Gastrocnemius medialis (tissue), 4 donors: Measurements from ENCODE around the gene ARHGAP32. TPM values are rescaled to one million over a fixed set of nuclear protein-coding genes. Genes with fewer than 3 reads are reported as not detected.

Source experiments
- ATAC-seq, 2 donors: fragments of 150-250 bp; one replicate each; pipeline ENCODE4 v1.9.1; 2016
- DNase-seq, 2 donors: peaks; one replicate each; pipeline ENCODE4 v3.0.0-alpha.2; 2019
- H3K27ac ChIP-seq, 4 donors: fragments of 200-600 bp; sonication (generic); 1 replicate in 1 of 4; 2 replicates in 3 of 4; pipeline ENCODE4 v1.5.1; 2016 to 2018; ENCODE audit warnings: mild to moderate bottlenecking in 2 of 4, moderate library complexity in 1 of 4
- H3K27me3 ChIP-seq, 3 donors: fragments of 200-600 bp; sonication (generic) in 2 of 3; 1 replicate in 1 of 3; 2 replicates in 2 of 3; pipeline versions ENCODE4 v1.5.1 to v1.6.0; 2016 to 2019; ENCODE audit warnings: mild to moderate bottlenecking in 1 of 3, moderate library complexity in 1 of 3
- H3K36me3 ChIP-seq, 2 donors: fragments of 200-600 bp; sonication (generic) in 1 of 2; one replicate each; pipeline ENCODE4 v1.5.1; 2017 to 2018
- H3K4me1 ChIP-seq, 2 donors: fragments of 200-600 bp; sonication (generic) in 1 of 2; one replicate each; pipeline ENCODE4 v1.5.1; 2016 to 2017; ENCODE audit warnings: mild to moderate bottlenecking in 2 of 2
- H3K4me3 ChIP-seq, 4 donors: fragments of 200-600 bp; sonication (generic) in 3 of 4; 1 replicate in 1 of 4; 2 replicates in 3 of 4; pipeline ENCODE4 v1.5.1; 2016 to 2019; ENCODE audit warnings: mild to moderate bottlenecking in 2 of 4
- H3K9me3 ChIP-seq, 3 donors: fragments of 200-600 bp; sonication (generic) in 2 of 3; 1 replicate in 1 of 3; 2 replicates in 2 of 3; pipeline ENCODE4 v1.5.1; 2016 to 2019
- CTCF ChIP-seq, 5 experiments: fragments of 450-650 bp in 3 of 5; fragments of 200-600 bp in 2 of 5; sonication (generic) in 2 of 5; IDR thresholded peaks in 4 of 5; conservative IDR thresholded peaks in 1 of 5; 1 replicate in 4 of 5; 2 replicates in 1 of 5; pipeline ENCODE4 v1.5.1; 2016 to 2019; ENCODE audit warnings: antibody characterized with exemption in 5 of 5, mild to moderate bottlenecking in 3 of 5, moderate library complexity in 3 of 5
- POLR2A ChIP-seq, 2 donors: fragments of 450-650 bp; IDR thresholded peaks; one replicate each; pipeline ENCODE4 v1.6.1; 2017; ENCODE audit warnings: antibody characterized with exemption in 2 of 2, mild to moderate bottlenecking in 2 of 2, moderate library complexity in 2 of 2
- in situ Hi-C, 4 donors: fragments of 200-750 bp; cut with MboI; loops; one replicate each; pipeline versions ENCODE4 v1.15.0 to v1.8.0; 2017; ENCODE audit warnings: low sequenced_read_pairs in 4 of 4
- intact Hi-C: fragments of 100-400 bp; cut with DNase I; formaldehyde crosslinking; loops from one replicate; pipeline ENCODE4 v1.15.1; 2023; ENCODE audit warnings: low total_unique reads
- total RNA-seq, 4 donors: library from RNA; depleted of rRNA; stranded (reverse); fragments of >200 nt; gene quantifications; one replicate each; pipeline versions ENCODE4 v1.1.0 to v1.2.3, GENCODE V29; 2016

ARHGAP32 gene
- total RNA-seq, 4 donors from 2014 or later, result 5.6 to 17.0 (median 7.8) TPM

GRCh38 chr11:128938156-128938885 is 253.8 kb downstream of the ARHGAP32 start:
- Histone ChIP-seq H3K9me3 (no peaks in the 10 kb centered on the region), H3K36me3 (no peaks in the 10 kb centered on the region), H3K4me1 (no peaks in the 10 kb centered on the region), H3K4me3 (no peak overlapping the region), H3K27ac (no peak overlapping the region), H3K27me3 (peaks cover 0 to 11% (median 5%) of the 10 kb centered on the region in 3 donors)
- ATAC-seq (no peak), DNase-seq (no peak)
- intact Hi-C loops, result no loop called here
- in situ Hi-C loops, result no loop called here
- TF ChIP-seq CTCF (IDR thresholded peaks at IDR 0.05 in 4 of 5, conservative IDR thresholded peaks at IDR 0.05 in 1 of 5), result no peak
- TF ChIP-seq POLR2A (IDR thresholded peaks at IDR 0.05), result no peak

- Histone ChIP-seq H3K4me3 (no peak overlapping the region), H3K4me1 (no peaks in the 10 kb centered on the region), H3K36me3 (no peaks in the 10 kb centered on the region), H3K9me3 (no peaks in the 10 kb centered on the region), H3K27ac (no peak overlapping the region), H3K27me3 (peaks cover 0 to 11% (median 5%) of the 10 kb centered on the region in 3 donors)
- ATAC-seq (no peak), DNase-seq (no peak)
- intact Hi-C loops (no loop called here), in situ Hi-C loops (no loop called here)
- TF ChIP-seq CTCF (IDR thresholded peaks at IDR 0.05 in 4 of 5, conservative IDR thresholded peaks at IDR 0.05 in 1 of 5) (no peak), POLR2A (IDR thresholded peaks at IDR 0.05) (no peak)
These were observed 254.6 kb downstream of the ARHGAP32 start for GRCh38 chr11:128937480-128937879.

GRCh38 chr11:128936606-128937251 is 255.4 kb downstream of the ARHGAP32 start:
- Histone ChIP-seq H3K4me1 (no peaks in the 10 kb centered on the region), H3K27ac (no peak overlapping the region), H3K9me3 (no peaks in the 10 kb centered on the region), H3K36me3 (no peaks in the 10 kb centered on the region), H3K4me3 (no peak overlapping the region), H3K27me3 (peaks cover 0 to 10% (median 5%) of the 10 kb centered on the region in 3 donors)
- in situ Hi-C loops, result no loop called here
- intact Hi-C loops, result no loop called here
- no peak for ATAC-seq
- DNase-seq, result no peak
- TF ChIP-seq CTCF (IDR thresholded peaks at IDR 0.05 in 4 of 5, conservative IDR thresholded peaks at IDR 0.05 in 1 of 5) (no peak), POLR2A (IDR thresholded peaks at IDR 0.05) (no peak)

GRCh38 chr11:128934926-128935325 is 257.2 kb downstream of the ARHGAP32 start:
- no peak for DNase-seq
- no peaks in the 10 kb centered on the region for H3K36me3 ChIP-seq
- H3K9me3 ChIP-seq, result no peaks in the 10 kb centered on the region
- TF ChIP-seq POLR2A (IDR thresholded peaks at IDR 0.05), result no peak
- no peak for TF ChIP-seq CTCF (IDR thresholded peaks at IDR 0.05 in 4 of 5, conservative IDR thresholded peaks at IDR 0.05 in 1 of 5)
- no peak for ATAC-seq
- no peak overlapping the region for H3K27ac ChIP-seq
- intact Hi-C loops, result no loop called here
- in situ Hi-C loops, result no loop called here
- H3K27me3 ChIP-seq, result peaks cover 0 to 6% (median 0%) of the 10 kb centered on the region in 3 donors
- H3K4me3 ChIP-seq, result no peak overlapping the region
- no peaks in the 10 kb centered on the region for H3K4me1 ChIP-seq
